ENCODE results near the gene SPAG17.

SPAG17 gene

GRCh38 chr1:118183586-118183985 lies 1.4 kb downstream of the SPAG17 start:
- TF ChIP-seq, protein P1, sequence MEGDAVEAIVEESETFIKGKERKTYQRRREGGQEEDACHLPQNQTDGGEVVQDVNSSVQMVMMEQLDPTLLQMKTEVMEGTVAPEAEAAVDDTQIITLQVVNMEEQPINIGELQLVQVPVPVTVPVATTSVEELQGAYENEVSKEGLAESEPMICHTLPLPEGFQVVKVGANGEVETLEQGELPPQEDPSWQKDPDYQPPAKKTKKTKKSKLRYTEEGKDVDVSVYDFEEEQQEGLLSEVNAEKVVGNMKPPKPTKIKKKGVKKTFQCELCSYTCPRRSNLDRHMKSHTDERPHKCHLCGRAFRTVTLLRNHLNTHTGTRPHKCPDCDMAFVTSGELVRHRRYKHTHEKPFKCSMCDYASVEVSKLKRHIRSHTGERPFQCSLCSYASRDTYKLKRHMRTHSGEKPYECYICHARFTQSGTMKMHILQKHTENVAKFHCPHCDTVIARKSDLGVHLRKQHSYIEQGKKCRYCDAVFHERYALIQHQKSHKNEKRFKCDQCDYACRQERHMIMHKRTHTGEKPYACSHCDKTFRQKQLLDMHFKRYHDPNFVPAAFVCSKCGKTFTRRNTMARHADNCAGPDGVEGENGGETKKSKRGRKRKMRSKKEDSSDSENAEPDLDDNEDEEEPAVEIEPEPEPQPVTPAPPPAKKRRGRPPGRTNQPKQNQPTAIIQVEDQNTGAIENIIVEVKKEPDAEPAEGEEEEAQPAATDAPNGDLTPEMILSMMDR (IDR thresholded peaks at IDR 0.05; ENCODE audit: low read length, missing control alignments) = no peak
- no peak overlapping the region for H3K4me3 ChIP-seq (replicated peaks; ENCODE audit: low read depth, low read length)
- DNase-seq (ENCODE audit: low read depth) = no peak

- TF ChIP-seq, protein P1 (IDR thresholded peaks at IDR 0.05; ENCODE audit: low read length, missing control alignments) = no peak
- H3K4me3 ChIP-seq (replicated peaks; ENCODE audit: low read depth, low read length) = no peak overlapping the region
- no peak for DNase-seq (ENCODE audit: low read depth)
Observed at GRCh38 chr1:118177998-118178397, 7.0 kb downstream of the SPAG17 start.

DNA sequence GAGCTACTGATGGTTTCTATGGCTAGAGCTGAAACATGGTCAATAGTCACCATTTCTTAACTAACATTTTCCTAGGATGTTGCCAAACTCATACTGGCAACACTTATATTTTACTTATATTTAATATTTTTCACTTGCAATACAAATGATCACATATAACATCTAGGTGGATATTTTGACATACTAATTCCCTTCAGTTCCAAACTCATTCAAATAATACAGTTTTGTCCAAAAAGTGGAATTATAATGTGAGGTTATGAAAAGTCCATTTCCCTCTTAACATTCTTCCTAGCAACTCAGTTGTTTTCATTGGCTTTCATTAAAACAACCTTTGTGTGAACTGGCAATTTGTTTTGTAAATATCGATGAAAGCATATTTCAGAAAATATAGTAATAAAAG lies 16.0 kb downstream of the SPAG17 start:
- DNase-seq (ENCODE audit: low read depth) = no peak
- no peak overlapping the region for H3K4me3 ChIP-seq (replicated peaks; ENCODE audit: low read depth, low read length)
- TF ChIP-seq, protein P1 (IDR thresholded peaks at IDR 0.05; ENCODE audit: low read length, missing control alignments) = no peak

DNA sequence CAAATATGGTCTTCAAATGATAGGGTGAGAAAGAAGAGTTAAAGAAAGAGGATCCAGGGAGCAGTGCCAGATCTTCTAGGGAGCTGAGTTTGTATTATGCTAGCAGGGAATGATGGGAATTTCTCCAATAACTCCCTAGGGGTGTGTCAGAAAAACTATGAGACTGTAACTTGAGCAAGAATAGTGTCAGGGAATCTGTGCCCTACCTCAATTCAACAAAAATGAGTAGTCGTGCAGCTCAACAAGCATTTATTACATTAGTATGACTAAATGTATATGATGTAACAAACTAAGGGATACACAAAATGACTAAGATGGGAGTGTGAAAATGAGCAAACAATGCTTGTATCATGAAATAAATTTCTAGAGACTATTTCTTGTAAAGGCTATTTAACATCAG lies 24.2 kb downstream of the SPAG17 start:
- no peak overlapping the region for H3K4me3 ChIP-seq (replicated peaks; ENCODE audit: low read depth, low read length)
- TF ChIP-seq, protein P1 (IDR thresholded peaks at IDR 0.05; ENCODE audit: low read length, missing control alignments) = no peak
- no peak for DNase-seq (ENCODE audit: low read depth)

- TF ChIP-seq, protein P1 (IDR thresholded peaks at IDR 0.05; ENCODE audit: low read length, missing control alignments) = no peak
- DNase-seq (ENCODE audit: low read depth) = no peak
- H3K4me3 ChIP-seq (replicated peaks; ENCODE audit: low read depth, low read length) = no peak overlapping the region
Observed at GRCh38 chr1:118159569-118159968, 25.5 kb downstream of the SPAG17 start.

DNA sequence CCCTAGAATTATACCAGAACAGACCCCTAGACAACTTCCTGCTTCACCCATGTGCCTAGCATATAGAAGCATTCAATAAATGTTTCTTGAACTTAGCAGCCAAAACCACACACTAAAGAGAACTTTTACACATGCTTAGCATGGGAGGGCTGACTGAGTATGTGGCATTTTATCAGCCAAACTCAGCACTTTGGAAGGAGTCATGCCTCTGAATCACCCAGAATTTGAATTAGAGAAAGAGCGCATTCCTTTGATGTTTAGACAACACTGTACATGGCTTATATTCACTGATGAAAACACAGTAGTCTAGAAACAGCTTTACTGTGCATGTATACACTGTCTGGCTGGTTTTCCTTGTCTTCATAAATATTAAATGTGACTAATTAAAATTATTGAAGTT lies 26.1 kb downstream of the SPAG17 start:
- DNase-seq (ENCODE audit: low read depth) = peak; percentile 41
- TF ChIP-seq, protein P1 (IDR thresholded peaks at IDR 0.05; ENCODE audit: low read length, missing control alignments) = no peak
- H3K4me3 ChIP-seq (replicated peaks; ENCODE audit: low read depth, low read length) = no peak overlapping the region

DNA sequence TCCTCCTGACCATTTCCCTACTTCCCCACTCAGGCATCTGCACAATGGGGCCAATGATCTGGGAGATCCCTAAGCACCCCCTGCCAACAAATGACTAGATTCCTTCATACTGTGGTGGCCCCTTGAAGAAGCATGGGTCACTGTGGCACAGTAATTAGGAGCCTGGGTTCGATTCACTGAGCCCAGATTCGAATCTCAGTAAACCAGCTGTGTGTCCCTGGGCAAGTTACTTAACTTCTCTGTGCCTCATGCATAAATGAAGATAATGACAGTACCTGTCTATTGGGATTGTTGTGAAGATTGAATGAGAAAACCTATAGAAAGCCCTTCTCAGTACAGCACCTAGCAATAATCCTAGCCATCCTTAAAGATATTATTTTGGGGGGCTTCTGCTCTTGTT lies 27.5 kb downstream of the SPAG17 start:
- no peak for DNase-seq (ENCODE audit: low read depth)
- TF ChIP-seq, protein P1 (IDR thresholded peaks at IDR 0.05; ENCODE audit: low read length, missing control alignments) = no peak
- H3K4me3 ChIP-seq (replicated peaks; ENCODE audit: low read depth, low read length) = no peak overlapping the region

All from fibroblast of pulmonary artery (primary cell).